Effector CD4-positive, alpha-beta T cell (primary cell): ENCODE data around the gene USP37.

Experiments
- DNase-seq: peaks from one replicate; pipeline ENCODE4 v3.0.0-alpha.2; 2020

Gene USP37

GRCh38 chr2:218429911-218430692 is 138.0 kb downstream of the USP37 start:
- DNase-seq = no peak

DNA sequence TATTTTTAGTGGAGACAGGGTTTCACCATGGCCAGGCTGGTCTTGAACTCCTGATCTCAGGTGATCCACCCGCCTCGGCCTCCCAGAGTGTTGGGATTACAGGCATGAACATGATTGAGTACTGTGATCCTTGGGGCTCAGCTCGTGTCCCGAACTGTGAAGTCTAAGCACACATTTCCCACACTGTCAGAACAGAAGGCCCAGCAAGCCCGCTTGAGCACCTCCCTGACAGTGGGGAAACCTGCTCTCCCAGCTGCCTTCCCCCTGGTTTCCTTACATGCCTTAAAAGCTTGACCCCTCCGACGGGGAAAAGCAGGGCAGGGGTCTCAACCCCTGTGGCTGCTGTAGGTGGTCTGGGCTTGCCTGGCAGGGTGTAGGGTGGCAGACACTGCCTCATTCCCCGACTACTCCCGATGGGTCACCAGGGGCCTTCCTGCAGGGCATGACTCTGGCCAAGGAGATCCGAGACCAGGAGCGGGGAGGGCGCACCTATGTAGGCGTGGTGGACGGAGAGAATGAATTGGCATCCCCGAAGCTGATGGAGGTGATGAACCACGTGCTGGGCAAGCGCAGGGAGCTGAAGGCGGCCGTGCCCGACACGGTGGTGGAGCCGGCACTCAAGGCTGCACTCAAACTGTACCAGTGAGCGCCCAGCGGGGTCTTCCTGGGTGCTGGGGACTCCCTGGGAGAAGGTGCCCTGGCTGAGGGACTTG is 139.1 kb downstream of the USP37 start:
- DNase-seq = no peak

GRCh38 chr2:218427741-218428140 is 140.4 kb downstream of the USP37 start:
- DNase-seq = no peak

GRCh38 chr2:218425531-218425930 is 142.6 kb downstream of the USP37 start:
- no peak for DNase-seq

DNA sequence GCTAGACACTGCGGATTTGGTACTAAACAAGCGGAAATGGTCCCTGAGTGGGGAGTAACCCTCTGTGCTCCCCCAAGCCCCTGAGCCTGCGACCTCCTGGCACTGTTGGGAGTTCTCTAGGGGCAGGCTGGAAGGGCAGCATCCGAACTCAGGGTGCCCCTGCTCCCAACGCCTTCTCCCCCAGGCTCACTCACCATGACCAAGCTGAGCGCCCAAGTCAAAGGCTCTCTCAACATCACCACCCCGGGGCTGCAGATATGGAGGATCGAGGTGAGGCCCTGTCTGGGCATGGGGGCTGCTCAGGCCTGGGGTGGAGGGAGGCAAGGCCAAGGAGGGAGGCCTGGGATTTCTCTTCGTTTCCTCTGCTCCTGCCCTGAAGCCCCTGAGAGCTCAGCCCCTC is 144.6 kb downstream of the USP37 start:
- no peak for DNase-seq

DNA sequence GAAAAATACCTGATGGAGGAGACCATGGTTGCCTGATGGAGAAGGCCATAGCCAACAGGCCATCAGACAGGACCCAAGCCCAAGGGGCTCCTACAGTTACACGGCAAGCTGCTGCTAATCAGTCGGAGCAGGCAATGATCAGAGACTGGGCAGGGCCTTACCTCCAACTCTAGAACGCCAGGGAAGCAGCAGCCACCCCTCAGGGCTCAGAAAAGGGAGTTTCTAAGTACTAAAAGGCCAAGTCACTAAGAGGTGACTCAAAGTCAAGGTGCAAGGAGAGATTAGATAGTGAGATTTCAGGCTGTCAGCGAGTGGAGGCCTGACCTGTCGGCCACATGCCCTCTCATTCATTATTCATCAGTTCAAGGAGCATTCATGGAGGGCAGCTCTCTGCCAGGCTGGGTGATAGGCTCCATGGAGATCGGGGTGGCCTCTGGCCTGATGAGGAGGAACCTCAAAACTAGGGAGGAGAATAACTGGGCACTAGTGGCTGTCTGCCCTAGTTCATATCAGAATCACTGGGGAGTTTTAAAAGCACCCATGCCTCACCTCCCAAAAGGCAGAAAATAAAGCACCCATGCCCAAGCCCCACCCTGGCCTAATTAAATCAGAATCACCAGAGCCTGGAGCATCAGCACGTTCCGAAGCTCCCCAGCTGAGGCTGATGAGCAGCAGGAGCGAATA is 145.6 kb downstream of the USP37 start:
- no peak for DNase-seq

- no peak for DNase-seq
Measured at GRCh38 chr2:218421027-218421426, 147.1 kb downstream of the USP37 start.

GRCh38 chr2:218419630-218420216 is 148.4 kb downstream of the USP37 start:
- DNase-seq = no peak

DNA sequence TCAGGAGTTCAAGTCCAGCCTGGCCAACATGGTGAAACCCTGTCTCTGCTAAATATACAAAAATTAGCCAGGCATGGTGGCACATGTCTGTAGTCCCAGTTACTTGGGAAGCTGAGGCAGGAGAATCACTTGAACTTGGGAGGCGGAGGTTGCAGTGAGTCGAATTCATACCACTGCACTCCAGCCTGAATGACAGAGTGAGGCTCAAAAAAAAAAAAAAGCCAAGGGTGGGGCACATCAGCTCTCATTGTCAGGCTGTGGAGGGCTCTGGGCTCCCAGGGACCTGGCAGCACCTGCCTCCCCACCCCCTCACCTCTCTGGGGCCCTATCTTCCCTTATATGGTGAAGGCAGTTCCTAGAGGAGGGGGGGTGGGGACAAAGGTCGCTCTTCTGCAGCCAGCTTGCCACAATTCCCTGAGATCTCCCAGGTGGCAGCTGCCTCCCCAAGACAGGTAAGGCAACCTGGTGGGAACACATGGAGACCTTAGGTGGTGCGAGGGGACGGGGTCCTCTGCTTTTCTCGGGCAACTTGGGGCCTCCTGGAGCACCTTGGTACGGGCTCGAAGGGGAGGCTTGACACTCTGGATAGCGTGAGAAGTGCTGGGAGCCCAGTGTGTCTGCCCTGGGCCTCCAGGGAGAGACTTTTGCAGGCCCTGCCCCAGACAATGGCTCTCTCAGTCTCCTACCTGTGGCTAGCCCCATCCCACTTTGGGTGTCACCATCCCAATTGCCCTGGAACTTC is 149.3 kb downstream of the USP37 start, which contains the start of gene VIL1:
Gene VIL1, plus strand, starts transcription at position 407 of the 742 bp plus-strand sequence. CDS start 4,656 bp downstream, outside the sequence.
- no peak for DNase-seq

DNA sequence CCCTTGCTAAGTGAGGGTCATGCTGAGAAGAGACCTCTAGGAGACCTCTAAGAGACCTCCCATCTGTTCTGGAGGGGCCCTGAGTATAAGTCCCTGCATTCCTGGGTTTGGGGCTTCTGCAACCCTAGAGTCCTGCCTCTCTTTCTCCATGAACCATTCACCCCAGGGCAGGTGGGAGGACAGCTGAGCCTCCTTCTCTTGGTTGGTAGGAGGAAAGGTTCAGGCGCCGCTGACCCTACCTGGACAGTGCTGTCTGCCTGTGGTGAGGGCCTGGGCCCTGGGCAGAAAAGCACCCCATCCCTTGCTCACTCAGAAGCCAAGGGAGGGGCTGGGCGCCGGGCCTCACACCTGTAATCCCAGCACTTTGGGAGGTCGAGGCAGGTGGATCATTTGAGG is 149.8 kb downstream of the USP37 start:
- DNase-seq = no peak

DNA sequence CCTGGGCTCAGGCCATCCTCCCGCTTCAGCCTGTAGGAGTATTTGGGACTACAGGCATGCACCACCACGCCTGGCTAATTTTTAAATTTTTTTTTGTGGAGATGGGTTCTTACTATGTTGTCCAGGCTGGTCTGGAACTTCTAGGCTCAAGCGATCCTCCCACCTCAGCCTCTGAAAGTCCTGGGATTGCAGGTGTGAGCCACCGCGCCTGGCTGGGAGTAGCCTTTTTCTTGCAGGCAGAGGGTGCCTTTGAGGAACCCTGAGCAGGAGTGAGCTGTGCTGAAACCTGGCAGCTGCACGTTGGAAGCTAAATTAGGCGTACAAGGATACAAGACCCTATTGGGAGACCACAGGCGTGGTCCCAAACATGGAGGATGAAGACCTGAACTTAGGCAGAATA is 160.4 kb downstream of the USP37 start:
- DNase-seq = no peak

DNA sequence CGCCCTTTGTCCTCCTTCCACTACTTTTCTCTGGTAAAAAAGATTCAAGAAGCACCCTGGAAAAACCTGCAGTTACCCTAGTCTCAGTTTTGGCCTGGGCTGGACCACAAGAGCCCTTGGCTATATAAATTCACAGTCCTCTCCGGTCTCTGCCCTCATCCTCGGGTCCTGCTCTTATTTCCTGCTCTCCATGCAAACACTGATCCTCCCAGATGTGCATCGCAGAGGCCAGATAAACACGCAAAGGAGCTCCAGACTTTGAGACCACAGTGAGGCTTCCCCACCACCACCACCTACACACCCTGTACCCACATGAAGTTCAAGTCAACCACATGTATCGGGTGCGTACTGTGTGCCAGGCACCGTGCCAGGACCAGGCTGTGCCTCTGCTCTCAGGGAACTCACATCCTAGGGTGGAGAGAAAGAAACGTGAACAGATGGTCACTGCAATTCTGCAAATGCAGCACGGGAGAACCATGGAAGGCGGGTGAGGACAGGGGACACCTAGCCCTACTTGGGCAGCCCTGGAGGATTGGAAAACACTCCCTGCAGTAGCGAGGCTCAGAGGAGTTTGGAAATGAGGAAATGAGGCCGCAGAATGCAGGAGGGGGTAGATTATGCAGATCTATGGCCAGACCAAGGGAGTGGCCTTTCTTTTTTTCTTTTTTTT is 161.1 kb downstream of the USP37 start:
- DNase-seq = peak; percentile 52

DNA sequence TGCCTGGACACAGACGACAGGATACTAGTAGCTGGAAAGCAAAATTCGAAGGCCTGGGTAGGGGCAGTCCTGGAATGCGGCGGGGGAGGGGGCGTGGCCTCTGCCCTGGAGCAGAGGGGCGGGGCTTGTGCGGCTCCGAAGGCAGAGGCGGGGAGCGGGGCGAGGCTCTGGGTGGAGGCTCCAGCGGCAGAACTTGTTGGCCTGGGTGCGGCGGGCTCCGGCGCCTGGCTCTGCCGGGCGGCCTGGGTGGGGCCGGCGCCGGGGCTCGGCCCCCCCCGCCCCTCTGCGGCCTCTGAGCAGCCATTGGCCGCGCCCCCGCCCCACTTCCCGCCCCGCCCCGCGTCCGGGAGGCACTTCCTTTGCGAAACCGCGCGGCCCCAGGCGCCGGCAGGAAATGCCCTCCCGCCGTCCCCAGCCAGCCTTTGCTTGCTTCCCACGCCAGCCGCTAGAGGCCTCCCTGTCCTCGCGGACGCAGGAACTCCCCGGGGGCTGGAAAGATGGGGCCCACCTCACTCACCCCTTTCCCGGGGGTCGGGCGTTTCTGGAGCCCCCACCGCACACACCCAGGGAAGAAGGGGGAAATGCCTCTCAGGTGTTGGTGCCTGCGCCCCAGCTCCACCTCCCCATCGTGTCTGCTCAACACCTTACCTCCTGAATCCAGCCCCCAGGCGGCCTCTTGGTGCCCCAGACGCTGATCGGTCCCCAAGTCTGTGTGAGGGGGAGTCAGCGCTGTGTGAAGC is 161.8 kb downstream of the USP37 start:
- peak; percentile 84 for DNase-seq

GRCh38 chr2:218405746-218406208 is 162.4 kb downstream of the USP37 start:
- no peak for DNase-seq

DNA sequence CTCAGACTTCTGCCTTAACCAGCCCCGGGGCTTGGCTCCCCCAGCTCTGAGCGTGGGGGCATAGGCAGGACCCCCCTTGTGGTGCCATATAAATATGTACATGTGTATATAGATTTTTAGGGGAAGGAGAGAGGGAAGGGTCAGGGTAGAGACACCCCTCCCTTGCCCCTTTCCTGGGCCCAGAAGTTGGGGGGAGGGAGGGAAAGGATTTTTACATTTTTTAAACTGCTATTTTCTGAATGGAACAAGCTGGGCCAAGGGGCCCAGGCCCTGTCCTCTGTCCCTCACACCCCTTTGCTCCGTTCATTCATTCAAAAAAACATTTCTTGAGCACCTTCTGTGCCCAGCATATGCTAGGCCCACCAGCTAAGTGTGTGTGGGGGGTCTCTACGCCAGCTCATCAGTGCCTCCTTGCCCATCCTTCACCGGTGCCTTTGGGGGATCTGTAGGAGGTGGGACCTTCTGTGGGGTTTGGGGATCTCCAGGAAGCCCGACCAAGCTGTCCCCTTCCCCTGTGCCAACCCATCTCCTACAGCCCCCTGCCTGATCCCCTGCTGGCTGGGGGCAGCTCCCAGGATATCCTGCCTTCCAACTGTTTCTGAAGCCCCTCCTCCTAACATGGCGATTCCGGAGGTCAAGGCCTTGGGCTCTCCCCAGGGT is 162.9 kb downstream of the USP37 start:
- DNase-seq = no peak

GRCh38 chr2:218404351-218405085 is 163.6 kb downstream of the USP37 start:
- no peak for DNase-seq

DNA sequence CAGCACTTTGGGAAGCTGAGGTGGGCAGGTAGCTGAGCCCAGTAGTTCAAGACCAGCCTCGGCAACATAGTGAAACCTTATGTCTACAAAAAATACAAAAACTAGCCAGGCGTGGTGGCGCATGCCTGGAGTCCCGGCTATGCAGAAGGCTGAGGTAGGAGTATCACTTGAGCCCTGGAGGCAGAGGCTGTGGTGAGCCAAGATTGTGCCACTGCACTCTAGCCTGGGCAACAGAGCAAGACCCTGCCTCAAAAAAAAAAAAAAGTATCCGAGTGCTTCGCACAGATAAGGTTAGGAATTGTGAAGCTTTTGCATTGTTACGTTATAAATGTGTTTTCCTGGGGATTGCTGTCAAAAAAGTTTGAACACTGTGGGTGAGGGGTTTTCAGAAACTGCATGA is 164.3 kb downstream of the USP37 start:
- no peak for DNase-seq

GRCh38 chr2:218402911-218403411 is 165.2 kb downstream of the USP37 start:
- DNase-seq = no peak

DNA sequence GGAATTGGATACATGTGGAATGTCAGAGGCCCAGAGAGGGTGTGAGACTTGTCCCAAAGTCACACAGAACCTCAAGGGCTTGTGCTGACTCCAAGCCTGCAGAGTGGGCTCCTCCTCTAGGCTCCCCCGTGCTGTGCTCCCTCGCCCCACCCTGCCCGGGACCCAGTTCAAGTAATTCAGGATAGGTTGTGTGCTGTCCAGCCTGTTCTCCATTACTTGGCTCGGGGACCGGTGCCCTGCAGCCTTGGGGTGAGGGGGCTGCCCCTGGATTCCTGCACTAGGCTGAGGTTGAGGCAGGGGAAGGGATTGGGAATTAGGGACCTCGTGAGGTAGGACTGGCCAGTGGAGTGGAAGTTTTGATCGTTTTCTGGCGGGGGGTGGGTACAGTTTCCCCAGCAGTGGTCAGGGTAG is 165.7 kb downstream of the USP37 start:
- no peak for DNase-seq

GRCh38 chr2:218401890-218402289 is 166.3 kb downstream of the USP37 start:
- DNase-seq = no peak
